Nephron (organoid): ENCODE results near the gene TBC1D12.
"Not testable (repeated sequence)": the region's sequence is repeated elsewhere in the genome, so short reads cannot be mapped to it uniquely, and the experiment has no call there.

ENCODE experiments used
- H3K27ac Mint-ChIP-seq, 3 experiments: 2 replicates each; pipeline ENCODE4 v1.8.0; 2020; ENCODE audit warnings: mixed read lengths in 3 of 3, mild to moderate bottlenecking in 2 of 3, moderate library complexity in 1 of 3
- H3K27me3 Mint-ChIP-seq: 2 replicates; pipeline ENCODE4 v1.8.0; 2021; ENCODE audit warnings: low read depth, mild to moderate bottlenecking, moderate library complexity, mixed read lengths
- H3K36me3 Mint-ChIP-seq: 2 replicates; pipeline ENCODE4 v1.8.0; 2020; ENCODE audit warnings: low read depth, mixed read lengths
- H3K4me1 Mint-ChIP-seq: 2 replicates; pipeline ENCODE4 v1.8.0; 2020; ENCODE audit warnings: mixed read lengths
- H3K4me3 Mint-ChIP-seq, 3 experiments: 2 replicates each; pipeline ENCODE4 v1.8.0; 2020; ENCODE audit warnings: mild to moderate bottlenecking in 3 of 3, mixed read lengths in 3 of 3, moderate library complexity in 2 of 3
- H3K9me3 Mint-ChIP-seq: 2 replicates; pipeline ENCODE4 v1.8.0; 2020; ENCODE audit warnings: mixed read lengths
- TF ChIP-seq, protein P1 (sequence below), 3 experiments: fragments of 200-600 bp; sonication (generic); IDR thresholded peaks; one replicate each; pipeline ENCODE4 v1.5.0; 2021; ENCODE audit warnings: antibody characterized with exemption in 3 of 3; ENCODE audit not compliant: unreplicated experiment in 3 of 3

TBC1D12 gene

DNA sequence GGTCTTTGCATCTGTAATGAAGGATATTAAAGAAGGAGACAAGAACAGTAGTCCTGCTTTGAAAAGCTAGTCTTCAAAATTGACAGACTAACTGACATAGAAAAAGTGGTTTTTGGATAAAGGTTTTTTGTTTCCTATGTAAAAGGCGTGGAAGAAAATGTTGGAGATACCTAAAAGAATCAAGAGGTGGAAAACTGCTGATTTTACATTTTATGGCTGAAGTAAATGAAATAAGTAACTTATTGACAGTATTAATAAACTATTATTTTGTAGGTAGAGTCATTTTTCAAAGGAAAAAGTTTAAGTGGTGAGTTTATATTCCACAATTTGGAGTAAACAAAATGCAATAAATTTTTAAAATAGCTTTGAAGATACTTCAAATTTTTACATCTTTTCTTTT lies 130.7 kb downstream of the TBC1D12 start:
- H3K27ac Mint-ChIP-seq: no peak overlapping the region
- H3K4me1 Mint-ChIP-seq: no peaks in the 10 kb centered on the region
- TF ChIP-seq, protein P1, sequence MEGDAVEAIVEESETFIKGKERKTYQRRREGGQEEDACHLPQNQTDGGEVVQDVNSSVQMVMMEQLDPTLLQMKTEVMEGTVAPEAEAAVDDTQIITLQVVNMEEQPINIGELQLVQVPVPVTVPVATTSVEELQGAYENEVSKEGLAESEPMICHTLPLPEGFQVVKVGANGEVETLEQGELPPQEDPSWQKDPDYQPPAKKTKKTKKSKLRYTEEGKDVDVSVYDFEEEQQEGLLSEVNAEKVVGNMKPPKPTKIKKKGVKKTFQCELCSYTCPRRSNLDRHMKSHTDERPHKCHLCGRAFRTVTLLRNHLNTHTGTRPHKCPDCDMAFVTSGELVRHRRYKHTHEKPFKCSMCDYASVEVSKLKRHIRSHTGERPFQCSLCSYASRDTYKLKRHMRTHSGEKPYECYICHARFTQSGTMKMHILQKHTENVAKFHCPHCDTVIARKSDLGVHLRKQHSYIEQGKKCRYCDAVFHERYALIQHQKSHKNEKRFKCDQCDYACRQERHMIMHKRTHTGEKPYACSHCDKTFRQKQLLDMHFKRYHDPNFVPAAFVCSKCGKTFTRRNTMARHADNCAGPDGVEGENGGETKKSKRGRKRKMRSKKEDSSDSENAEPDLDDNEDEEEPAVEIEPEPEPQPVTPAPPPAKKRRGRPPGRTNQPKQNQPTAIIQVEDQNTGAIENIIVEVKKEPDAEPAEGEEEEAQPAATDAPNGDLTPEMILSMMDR (IDR thresholded peaks at IDR 0.05; ENCODE audit: unreplicated experiment in 3 of 3): no peak
- H3K36me3 Mint-ChIP-seq: peaks cover 14% of the 10 kb centered on the region
- H3K9me3 Mint-ChIP-seq: no peaks in the 10 kb centered on the region
- H3K27me3 Mint-ChIP-seq: no peaks in the 10 kb centered on the region
- no peak overlapping the region for H3K4me3 Mint-ChIP-seq

DNA sequence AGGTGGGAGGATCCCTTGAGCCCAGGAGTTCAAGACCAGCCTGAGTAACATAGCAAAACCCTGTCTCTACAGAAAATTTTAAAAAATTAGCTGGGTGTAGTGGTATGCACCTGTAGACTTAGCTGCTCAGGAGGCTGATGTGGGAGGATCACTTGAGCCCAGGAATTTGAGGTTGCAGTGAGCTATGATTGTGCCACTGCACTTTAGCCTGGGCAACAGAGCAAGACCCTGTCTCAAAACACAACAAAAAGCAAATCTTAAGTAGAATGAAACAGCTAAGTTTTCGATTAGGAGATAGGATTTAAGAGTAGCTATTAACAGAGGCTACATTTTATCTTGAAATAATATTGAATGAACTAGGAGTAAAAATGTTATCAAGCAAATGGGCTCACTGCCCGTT lies 139.9 kb downstream of the TBC1D12 start:
- Mint-ChIP-seq H3K4me3 (peak overlapping the region in 1 of 3 experiments; percentile 63), H3K4me1 (peaks cover 19% of the 10 kb centered on the region)
- not testable (repeated sequence) for H3K36me3 Mint-ChIP-seq, H3K9me3 Mint-ChIP-seq, H3K27me3 Mint-ChIP-seq, H3K27ac Mint-ChIP-seq

DNA sequence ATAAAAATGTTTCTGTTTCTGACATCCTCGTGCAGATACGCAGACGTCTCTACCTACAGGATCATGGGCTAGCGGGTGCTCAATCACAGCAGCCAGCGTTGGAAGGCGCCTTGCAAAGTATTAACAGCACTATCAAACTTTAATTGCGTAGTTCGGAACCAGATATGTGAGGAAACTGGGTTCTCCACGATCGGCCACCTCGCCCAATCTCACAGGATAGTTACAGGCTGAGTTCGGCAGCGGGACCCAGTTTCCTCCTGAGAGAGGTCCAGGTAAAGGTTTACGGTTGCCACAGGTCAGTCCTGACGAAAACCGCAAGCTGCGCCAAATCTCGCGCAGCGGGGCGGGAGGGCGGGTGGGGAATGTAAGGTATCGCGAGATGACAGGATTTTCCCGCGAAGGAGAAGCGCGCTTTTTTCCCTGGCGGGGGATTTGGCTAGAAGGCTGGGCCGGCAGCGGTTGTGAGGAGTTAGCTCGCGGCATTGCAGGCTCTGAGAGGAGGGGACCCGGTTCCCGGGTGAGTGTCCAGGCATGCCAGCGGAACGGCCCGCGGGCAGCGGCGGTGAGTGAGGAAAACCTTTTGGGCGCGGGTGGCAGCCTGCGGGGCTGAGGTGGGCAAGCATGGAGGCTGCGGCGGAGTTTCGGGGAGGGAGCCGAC lies 143.2 kb downstream of the TBC1D12 start, which contains the start of gene HELLS:
Gene HELLS, plus strand, starts transcription at position 398 of the 658 bp plus-strand sequence. Its CDS starts 134 bp downstream, at position 532.
- H3K4me1 Mint-ChIP-seq: peaks cover 20% of the 10 kb centered on the region
- no peaks in the 10 kb centered on the region for H3K9me3 Mint-ChIP-seq
- peak within 1 kb of the TSS; percentile 93 to 96 (median 93) for H3K27ac Mint-ChIP-seq
- TF ChIP-seq, protein P1 (IDR thresholded peaks at IDR 0.05; ENCODE audit: unreplicated experiment in 3 of 3): no peak
- no peaks in the 10 kb centered on the region for H3K27me3 Mint-ChIP-seq
- peaks cover 7% of the 10 kb centered on the region for H3K36me3 Mint-ChIP-seq
- peak within 1 kb of the TSS; percentile 95 to 100 (median 98) for H3K4me3 Mint-ChIP-seq

DNA sequence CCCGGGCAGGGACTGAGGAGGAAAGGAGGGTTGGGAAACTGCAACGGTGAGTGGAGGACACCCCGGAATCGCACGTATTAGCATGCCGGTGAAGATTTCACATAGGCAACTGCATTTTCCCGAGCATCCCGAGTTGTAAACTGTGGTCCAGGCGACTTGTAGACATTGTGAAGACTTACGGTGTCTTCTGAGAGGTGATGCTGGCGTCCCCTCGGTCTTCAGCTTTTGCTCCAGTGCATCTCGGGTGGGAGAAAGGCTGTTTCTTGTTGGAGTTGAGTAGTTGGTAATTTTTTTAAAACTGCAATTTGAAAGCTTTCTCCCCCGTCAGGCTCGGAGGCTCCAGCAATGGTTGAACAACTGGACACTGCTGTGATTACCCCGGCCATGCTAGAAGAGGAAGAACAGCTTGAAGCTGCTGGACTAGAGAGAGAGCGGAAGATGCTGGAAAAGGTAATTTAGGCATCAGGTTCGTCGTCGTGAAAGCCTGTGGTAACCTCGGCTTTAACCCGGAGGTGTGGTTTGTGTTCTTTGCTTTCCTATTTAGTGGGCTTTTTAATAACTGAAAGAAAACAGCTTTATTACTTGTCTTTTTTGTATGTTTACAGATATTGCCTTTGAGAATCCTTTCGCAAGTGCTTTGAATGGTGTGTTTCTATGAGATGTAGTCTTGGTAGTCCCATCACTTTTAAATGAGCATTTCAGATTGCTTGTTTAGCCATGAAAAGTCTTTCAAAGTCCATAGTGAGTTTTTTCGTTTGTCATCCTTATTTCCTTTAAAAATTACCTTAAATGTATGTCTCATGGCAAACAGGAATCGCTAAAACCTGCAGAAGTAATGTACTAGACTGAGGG lies 143.9 kb downstream of the TBC1D12 start:
- H3K36me3 Mint-ChIP-seq: peaks cover 11% of the 10 kb centered on the region
- H3K27ac Mint-ChIP-seq: peak overlapping the region; percentile 92 to 96 (median 93)
- H3K4me1 Mint-ChIP-seq: peaks cover 20% of the 10 kb centered on the region
- H3K4me3 Mint-ChIP-seq: peak overlapping the region; percentile 95 to 100 (median 98)
- no peaks in the 10 kb centered on the region for H3K27me3 Mint-ChIP-seq
- TF ChIP-seq, protein P1 (IDR thresholded peaks at IDR 0.05; ENCODE audit: unreplicated experiment in 3 of 3): no peak
- no peaks in the 10 kb centered on the region for H3K9me3 Mint-ChIP-seq

DNA sequence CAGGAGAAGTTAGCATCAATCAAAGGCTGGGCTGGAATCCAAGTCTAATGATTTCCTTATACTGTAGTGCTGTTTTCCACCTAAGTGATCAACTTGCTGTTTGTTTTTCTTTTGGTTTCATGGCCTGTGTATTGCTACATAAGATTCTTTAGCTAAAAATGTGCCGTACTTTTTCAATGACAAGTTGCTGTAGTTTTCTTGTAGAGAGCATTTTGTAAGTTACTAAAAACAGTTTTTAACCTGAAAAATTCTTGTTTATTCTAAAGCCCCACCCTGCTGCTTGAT lies 144.5 kb downstream of the TBC1D12 start:
- H3K27me3 Mint-ChIP-seq: no peaks in the 10 kb centered on the region
- peak overlapping the region in 2 of 3 experiments; percentile 46 to 93 for H3K27ac Mint-ChIP-seq
- TF ChIP-seq, protein P1 (IDR thresholded peaks at IDR 0.05; ENCODE audit: unreplicated experiment in 3 of 3): no peak
- H3K4me1 Mint-ChIP-seq: peaks cover 20% of the 10 kb centered on the region
- H3K4me3 Mint-ChIP-seq: peak overlapping the region; percentile 95 to 100 (median 98)
- H3K9me3 Mint-ChIP-seq: no peaks in the 10 kb centered on the region
- H3K36me3 Mint-ChIP-seq: peaks cover 11% of the 10 kb centered on the region

DNA sequence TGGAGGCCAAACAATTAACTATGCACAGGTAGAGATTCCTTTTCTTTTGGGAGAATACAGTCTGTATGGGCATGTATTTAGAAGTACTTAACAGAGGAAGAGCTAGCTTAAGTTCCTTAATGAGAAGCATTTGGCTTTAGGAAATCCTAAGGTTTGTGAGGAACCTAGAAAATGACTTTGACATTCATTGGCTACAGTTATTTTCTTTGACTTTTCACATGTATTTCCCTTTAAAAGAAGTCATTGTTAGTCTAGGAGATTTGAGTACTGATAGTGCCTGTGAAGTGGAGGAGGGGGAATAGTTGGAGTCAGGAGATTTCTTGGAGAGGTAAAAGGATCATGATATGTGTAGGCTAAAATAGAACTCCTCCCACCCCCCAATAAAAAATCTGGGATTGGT lies 146.9 kb downstream of the TBC1D12 start:
- TF ChIP-seq, protein P1 (IDR thresholded peaks at IDR 0.05; ENCODE audit: unreplicated experiment in 3 of 3): no peak
- Mint-ChIP-seq H3K4me3 (no peak overlapping the region), H3K9me3 (no peaks in the 10 kb centered on the region), H3K27ac (no peak overlapping the region), H3K36me3 (peaks cover 19% of the 10 kb centered on the region), H3K27me3 (no peaks in the 10 kb centered on the region), H3K4me1 (peaks cover 20% of the 10 kb centered on the region)

DNA sequence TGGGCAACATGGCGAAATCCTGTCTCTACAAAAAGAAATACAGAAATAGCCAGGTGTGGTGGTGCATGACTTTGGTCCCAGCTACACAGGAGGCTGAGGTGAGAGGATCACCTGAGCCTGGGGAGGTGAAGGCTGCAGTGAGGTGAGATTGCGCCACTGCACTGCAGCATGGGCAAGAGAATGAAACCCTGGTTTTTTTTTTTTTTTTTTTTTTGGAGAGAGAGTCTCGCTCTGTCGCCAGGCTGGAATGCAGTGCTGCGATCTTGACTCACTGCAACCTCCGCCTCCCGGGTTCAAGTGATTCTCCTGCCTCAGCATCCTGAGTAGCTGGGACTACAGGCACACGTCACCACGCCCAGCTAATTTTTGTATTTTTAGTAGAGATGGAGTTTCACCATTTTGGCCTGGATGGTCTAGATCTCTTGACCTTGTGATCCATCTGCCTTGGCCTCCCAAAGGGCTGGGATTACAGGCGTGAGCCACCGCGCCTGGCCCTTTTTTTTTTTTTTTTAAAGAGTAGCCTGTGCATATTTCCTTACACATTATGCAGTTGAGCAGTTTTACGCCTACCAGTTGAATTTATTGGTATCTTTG lies 165.5 kb downstream of the TBC1D12 start:
- not testable (repeated sequence) for H3K4me1 Mint-ChIP-seq, H3K4me3 Mint-ChIP-seq, H3K9me3 Mint-ChIP-seq, H3K27me3 Mint-ChIP-seq, H3K27ac Mint-ChIP-seq
- H3K36me3 Mint-ChIP-seq: peaks cover 49% of the 10 kb centered on the region
